Nephron (organoid): ENCODE results near the gene MYO15B.
"Not testable (repeated sequence)": the region's sequence is repeated elsewhere in the genome, so short reads cannot be mapped to it uniquely, and the experiment has no call there.

Experiments used
- H3K27ac Mint-ChIP-seq, 3 experiments: 2 replicates each; pipeline ENCODE4 v1.8.0; 2020; ENCODE audit warnings: mixed read lengths in 3 of 3, mild to moderate bottlenecking in 2 of 3, moderate library complexity in 1 of 3
- H3K27me3 Mint-ChIP-seq: 2 replicates; pipeline ENCODE4 v1.8.0; 2021; ENCODE audit warnings: low read depth, mild to moderate bottlenecking, moderate library complexity, mixed read lengths
- H3K36me3 Mint-ChIP-seq: 2 replicates; pipeline ENCODE4 v1.8.0; 2020; ENCODE audit warnings: low read depth, mixed read lengths
- H3K4me1 Mint-ChIP-seq: 2 replicates; pipeline ENCODE4 v1.8.0; 2020; ENCODE audit warnings: mixed read lengths
- H3K4me3 Mint-ChIP-seq, 3 experiments: 2 replicates each; pipeline ENCODE4 v1.8.0; 2020; ENCODE audit warnings: mild to moderate bottlenecking in 3 of 3, mixed read lengths in 3 of 3, moderate library complexity in 2 of 3
- H3K9me3 Mint-ChIP-seq: 2 replicates; pipeline ENCODE4 v1.8.0; 2020; ENCODE audit warnings: mixed read lengths
- CTCF ChIP-seq, 3 experiments: fragments of 200-600 bp; sonication (generic); IDR thresholded peaks; one replicate each; pipeline ENCODE4 v1.5.0; 2021; ENCODE audit warnings: antibody characterized with exemption in 3 of 3; ENCODE audit not compliant: unreplicated experiment in 3 of 3

Gene MYO15B

GRCh38 chr17:75589919-75590303, 2.3 kb downstream of the MYO15B start:
- Mint-ChIP-seq H3K27me3 (peaks cover 17% of the 10 kb centered on the region), H3K4me3 (peak overlapping the region; percentile 48 to 79 (median 76)), H3K27ac (peak overlapping the region in 1 of 3 experiments; percentile 29), H3K36me3 (no peaks in the 10 kb centered on the region), H3K9me3 (peaks cover 2% of the 10 kb centered on the region), H3K4me1 (no peaks in the 10 kb centered on the region)
- no peak for TF ChIP-seq CTCF (IDR thresholded peaks at IDR 0.05; ENCODE audit: unreplicated experiment in 3 of 3)

DNA sequence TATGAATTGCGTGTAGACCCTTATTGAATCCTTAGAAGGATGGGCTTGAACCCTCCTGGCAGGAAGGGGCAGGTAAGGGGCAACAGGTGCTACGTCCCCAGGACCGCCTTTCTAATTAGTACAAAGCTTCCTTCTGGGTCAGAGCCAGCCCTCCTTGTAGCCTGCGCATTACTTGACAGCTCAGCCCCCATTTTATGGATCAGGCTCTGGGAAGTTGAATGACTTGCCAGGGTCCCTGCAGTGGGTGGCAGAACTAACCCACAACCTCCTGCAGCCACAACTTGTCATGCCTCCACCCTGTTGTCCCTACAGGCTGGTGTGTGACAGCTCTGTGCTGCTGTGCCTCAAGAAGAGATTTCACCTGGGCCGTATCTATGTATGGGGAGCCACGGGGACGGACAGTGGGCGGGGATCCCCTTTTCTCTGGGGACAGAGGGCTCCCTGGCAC, 2.7 kb downstream of the MYO15B start:
- Mint-ChIP-seq H3K27ac (peak overlapping the region in 1 of 3 experiments; percentile 29), H3K4me3 (peak overlapping the region; percentile 48 to 79 (median 76)), H3K9me3 (peaks cover 2% of the 10 kb centered on the region), H3K4me1 (no peaks in the 10 kb centered on the region), H3K27me3 (peaks cover 17% of the 10 kb centered on the region), H3K36me3 (no peaks in the 10 kb centered on the region)
- no peak for TF ChIP-seq CTCF (IDR thresholded peaks at IDR 0.05; ENCODE audit: unreplicated experiment in 3 of 3)

- Mint-ChIP-seq H3K4me3 (peak overlapping the region; percentile 73 to 79 (median 76)), H3K4me1 (no peaks in the 10 kb centered on the region), H3K36me3 (no peaks in the 10 kb centered on the region), H3K27ac (peak overlapping the region in 2 of 3 experiments; percentile 53 to 63), H3K9me3 (no peaks in the 10 kb centered on the region), H3K27me3 (peaks cover 13% of the 10 kb centered on the region)
- no peak for TF ChIP-seq CTCF (IDR thresholded peaks at IDR 0.05; ENCODE audit: unreplicated experiment in 3 of 3)
These were observed 3.5 kb downstream of the MYO15B start for GRCh38 chr17:75590849-75591721.

DNA sequence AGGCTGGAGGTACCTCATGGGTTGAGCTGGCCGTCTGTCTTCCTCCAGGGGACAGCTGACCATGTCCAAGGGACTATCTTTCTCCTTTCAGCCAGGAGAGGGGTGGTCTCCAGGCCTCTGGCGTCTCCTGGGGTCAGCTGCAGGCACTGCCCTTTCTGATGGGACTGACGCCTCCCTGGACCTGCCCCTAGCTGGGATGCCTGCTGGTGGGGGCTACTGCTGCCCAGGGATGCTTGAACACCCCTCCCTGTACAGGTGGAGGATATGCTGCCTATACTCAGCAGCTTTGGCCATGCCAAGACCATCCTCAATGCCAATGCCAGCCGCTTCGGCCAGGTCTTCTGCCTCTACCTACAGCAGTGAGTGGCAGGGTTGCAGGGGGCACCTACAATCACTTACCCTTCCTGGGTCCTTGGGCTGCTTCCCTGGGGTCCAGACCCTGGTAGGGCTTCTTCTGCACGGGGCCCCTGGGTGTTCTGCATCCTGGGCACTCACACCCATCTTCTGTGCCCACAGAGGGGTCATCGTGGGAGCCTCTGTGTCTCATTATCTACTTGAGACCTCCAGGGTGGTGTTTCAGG, 4.2 kb downstream of the MYO15B start:
- no peaks in the 10 kb centered on the region for H3K36me3 Mint-ChIP-seq
- H3K4me3 Mint-ChIP-seq = no peak overlapping the region
- H3K27me3 Mint-ChIP-seq = peaks cover 7% of the 10 kb centered on the region
- no peaks in the 10 kb centered on the region for H3K9me3 Mint-ChIP-seq
- no peaks in the 10 kb centered on the region for H3K4me1 Mint-ChIP-seq
- no peak overlapping the region for H3K27ac Mint-ChIP-seq
- no peak for TF ChIP-seq CTCF (IDR thresholded peaks at IDR 0.05; ENCODE audit: unreplicated experiment in 3 of 3)

DNA sequence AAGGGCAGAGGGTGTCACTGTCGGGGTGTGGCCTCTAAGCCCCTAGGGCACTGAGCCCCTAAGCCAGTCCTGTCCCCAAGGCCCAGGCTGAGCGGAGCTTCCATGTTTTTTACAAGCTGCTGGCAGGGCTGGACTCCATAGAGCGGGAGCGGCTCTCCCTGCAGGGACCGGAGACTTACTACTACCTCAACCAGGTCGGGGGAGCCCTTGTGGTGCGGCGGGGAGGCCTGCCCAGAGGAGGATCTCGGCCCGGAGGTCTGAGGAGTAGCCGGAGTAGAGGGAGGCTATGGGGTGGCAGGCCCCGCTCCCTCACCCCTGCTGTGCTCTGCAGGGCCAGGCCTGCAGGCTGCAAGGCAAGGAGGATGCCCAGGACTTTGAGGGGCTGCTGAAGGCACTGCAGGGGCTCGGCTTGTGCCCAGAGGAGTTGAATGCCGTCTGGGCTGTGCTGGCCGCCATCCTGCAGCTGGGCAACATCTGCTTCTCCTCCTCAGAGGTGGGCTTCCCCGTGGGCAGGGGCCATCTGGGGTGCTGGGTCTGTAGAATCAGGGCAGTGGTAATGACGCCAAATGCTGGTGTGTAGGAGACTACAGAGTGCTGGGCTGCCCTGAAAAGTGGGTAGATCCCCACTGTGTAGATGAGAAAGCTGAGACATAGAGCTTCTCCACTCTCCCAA, 4.9 kb downstream of the MYO15B start:
- H3K27me3 Mint-ChIP-seq = peaks cover 3% of the 10 kb centered on the region
- H3K4me1 Mint-ChIP-seq = no peaks in the 10 kb centered on the region
- no peak for TF ChIP-seq CTCF (IDR thresholded peaks at IDR 0.05; ENCODE audit: unreplicated experiment in 3 of 3)
- H3K4me3 Mint-ChIP-seq = no peak overlapping the region
- H3K27ac Mint-ChIP-seq = no peak overlapping the region
- H3K36me3 Mint-ChIP-seq = no peaks in the 10 kb centered on the region
- H3K9me3 Mint-ChIP-seq = no peaks in the 10 kb centered on the region

DNA sequence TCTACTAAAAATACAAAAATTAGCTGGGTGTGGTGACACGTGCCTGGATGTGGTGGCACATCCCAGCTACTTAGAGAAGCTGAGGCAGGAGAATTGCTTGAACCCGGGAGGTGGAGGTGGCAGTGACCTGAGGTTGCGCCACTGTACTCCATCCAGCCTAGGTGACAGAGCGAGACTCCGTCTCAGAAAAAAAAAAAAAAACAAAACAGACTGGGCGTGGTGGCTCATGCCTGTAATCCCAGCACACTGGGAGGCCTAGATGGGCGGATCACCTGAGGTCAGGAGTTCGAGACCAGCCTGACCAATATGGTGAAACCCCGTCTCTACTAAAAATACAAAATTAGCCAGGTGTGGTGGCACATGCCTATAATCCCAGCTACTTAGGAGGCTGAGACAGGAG, 5.8 kb downstream of the MYO15B start:
- H3K27me3 Mint-ChIP-seq, H3K4me3 Mint-ChIP-seq, H3K36me3 Mint-ChIP-seq, H3K9me3 Mint-ChIP-seq, H3K27ac Mint-ChIP-seq, H3K4me1 Mint-ChIP-seq: not testable (repeated sequence)
